GM18951 (cell line): Measurements from ENCODE around the gene PRSS57.

ENCODE experiments used
- POLR2A ChIP-seq: IDR thresholded peaks from 4 replicates; pipeline ENCODE4 v1.6.1; 2011; ENCODE audit warnings: mild to moderate bottlenecking; ENCODE audit not compliant: insufficient read length, insufficient read depth; ENCODE audit errors: extremely low read depth
- in situ Hi-C: fragments of 300-500 bp; cut with MboI; formaldehyde crosslinking; loops from one replicate; pipeline ENCODE4 v1.12.0; 2022; ENCODE audit warnings: low sequenced_read_pairs, mixed read lengths, inconsistent platforms; ENCODE audit not compliant: unreplicated experiment

The PRSS57 gene

GRCh38 chr19:731000-731399 lies 35.7 kb upstream of the PRSS57 start:
- no peak for TF ChIP-seq POLR2A
- in situ Hi-C loops: loop anchor here (25.0 kb wide), 1 partner anchor 144 kb away; the partner anchor contains the start of gene HCN2

GRCh38 chr19:729965-730668 lies 34.9 kb upstream of the PRSS57 start:
- no peak for TF ChIP-seq POLR2A
- in situ Hi-C loops: loop anchor here (5.0 to 25.0 kb wide), 2 partner anchors 63 to 143 kb away; partner anchors contain the start of gene HCN2

DNA sequence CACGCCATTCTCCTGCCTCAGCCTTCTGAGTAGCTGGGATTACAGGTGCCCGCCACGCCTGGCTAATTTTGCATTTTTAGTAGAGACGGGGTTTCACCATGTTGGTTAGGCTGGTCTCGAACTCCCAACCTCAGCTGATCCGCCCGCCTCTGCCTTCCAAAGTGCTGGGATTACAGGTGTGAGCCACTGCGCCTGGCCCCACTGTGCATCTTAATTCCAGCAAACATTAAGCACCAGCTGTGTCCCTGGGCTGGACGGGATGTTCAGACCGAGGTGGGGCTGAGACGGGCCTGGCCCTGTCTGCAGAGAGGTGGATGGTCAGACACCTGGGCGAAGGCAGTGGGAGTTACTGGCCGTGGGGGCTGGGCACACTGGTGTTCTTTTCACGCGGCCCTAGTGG lies 34.3 kb upstream of the PRSS57 start:
- in situ Hi-C loops: loop anchor here (5.0 to 25.0 kb wide), 2 partner anchors 62 to 142 kb away; partner anchors contain the start of gene HCN2

DNA sequence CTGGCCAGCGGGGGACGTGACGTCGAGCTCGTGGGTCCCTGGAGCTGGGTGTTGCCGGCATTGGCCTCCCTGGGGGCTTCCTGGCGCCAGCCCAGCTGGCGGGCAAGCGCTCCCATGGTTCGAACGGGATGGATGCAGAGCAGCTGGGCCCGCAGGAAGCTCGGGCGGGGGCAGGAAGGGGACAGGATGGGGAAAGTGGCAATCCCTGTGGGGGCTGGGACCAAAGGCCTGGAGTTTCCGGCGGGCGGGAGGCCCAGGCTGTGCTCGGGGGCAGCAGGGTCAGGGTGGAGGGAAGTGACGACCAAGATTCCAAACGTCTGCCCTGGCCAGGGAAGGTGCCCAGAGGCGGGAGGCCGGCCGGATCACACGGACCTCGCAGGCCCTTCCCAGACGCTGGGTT lies 32.8 kb upstream of the PRSS57 start:
- TF ChIP-seq POLR2A: no peak
- in situ Hi-C loops: loop anchor here (5.0 to 25.0 kb wide), 2 partner anchors 61 to 141 kb away; partner anchors contain the start of gene HCN2

DNA sequence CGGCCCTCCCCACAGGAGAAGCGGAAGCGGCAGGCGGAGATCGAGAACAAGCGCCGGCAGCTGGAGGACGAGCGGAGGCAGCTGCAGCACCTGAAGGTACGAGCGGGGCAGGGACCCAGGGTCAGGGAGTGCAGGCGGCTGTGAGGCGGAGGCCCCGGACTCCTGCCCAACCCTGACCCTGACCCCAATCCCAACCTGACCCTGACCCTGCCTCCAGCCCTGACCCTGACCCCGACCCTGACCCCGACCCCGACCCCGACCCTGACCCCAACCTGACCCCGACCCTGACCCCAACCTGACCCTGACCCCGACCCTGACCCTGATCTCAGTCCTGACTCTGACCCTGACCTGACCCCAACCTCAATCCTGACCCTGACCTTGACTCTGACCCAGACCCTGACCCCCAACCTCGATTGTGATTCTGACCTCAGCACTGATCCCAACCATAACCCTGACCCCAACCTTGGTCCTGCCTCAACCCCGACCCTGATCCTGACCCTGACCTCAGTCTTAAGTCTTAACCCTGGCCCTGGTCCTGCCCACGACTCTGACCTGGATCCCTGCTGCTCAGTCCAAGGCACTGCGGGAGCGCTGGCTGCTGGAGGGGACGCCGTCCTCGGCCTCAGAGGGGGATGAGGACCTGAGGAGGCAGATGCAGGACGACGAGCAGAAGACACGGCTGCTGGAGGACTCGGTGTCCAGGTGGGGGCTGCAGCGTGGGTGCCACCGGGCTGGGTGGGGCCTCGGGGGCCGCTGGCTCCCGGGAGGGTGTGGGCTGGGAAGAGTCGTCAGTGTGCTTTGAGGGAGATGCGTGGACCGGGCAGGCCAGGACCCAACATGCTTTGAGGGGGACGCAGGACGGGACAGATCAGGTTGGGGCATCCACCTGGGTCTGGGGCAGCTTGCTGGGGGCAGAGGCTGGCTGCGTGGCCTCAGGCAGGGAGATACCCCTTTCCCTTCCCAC lies 32.0 kb upstream of the PRSS57 start:
- in situ Hi-C loops: loop anchor here (5.0 to 25.0 kb wide), 2 partner anchors 60 to 140 kb away; partner anchors contain the start of gene HCN2
- TF ChIP-seq POLR2A: no peak

- in situ Hi-C loops: loop anchor here (5.0 to 25.0 kb wide), 2 partner anchors 58 to 138 kb away; partner anchors contain the start of gene HCN2
- TF ChIP-seq POLR2A: no peak
Observed at GRCh38 chr19:725461-726089, 30.3 kb upstream of the PRSS57 start.

DNA sequence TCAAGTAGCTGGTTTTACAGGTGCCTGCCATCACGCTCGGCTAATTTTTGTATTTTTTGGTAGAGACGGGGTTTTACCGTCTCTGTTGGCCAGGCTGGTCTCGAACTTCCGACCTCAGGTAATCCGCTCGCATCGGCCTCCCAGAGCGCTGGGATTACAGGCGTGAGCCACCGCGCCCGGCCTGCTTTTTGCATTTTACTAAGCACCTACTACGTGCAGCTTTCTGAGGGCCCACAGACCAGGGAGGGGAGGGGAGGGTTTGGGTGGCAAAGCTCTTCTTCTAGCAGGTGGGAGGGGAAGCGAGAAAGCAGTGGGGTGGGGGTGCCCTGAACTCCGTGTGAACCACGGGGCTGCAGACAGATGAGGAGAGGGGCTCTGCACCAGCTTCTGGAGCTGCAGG lies 28.5 kb upstream of the PRSS57 start:
- in situ Hi-C loops: no loop called here

DNA sequence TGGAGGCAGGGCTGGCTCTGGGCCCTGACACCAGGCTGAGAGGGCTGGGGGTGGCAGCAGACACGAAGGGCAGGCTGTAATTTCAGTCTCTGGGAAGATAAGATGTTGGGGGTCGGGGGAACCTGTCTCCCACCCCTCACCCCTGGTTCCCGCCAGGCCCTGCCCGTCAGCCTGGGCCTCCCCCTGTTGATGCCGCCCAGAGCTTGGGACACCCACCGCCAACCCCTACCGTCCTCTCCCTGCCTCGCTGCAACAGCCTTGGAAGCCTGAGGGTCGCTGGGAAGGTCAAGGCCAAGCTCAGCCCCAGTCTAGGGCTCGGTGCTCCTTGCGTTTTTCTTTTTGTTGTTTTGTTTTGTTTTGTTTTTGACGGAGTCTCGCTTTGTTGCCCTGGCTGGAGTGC lies 28.0 kb upstream of the PRSS57 start:
- in situ Hi-C loops: no loop called here
- TF ChIP-seq POLR2A: no peak

More for the DNA sequence above, 28.5 kb upstream of the PRSS57 start:
- no peak for TF ChIP-seq POLR2A

DNA sequence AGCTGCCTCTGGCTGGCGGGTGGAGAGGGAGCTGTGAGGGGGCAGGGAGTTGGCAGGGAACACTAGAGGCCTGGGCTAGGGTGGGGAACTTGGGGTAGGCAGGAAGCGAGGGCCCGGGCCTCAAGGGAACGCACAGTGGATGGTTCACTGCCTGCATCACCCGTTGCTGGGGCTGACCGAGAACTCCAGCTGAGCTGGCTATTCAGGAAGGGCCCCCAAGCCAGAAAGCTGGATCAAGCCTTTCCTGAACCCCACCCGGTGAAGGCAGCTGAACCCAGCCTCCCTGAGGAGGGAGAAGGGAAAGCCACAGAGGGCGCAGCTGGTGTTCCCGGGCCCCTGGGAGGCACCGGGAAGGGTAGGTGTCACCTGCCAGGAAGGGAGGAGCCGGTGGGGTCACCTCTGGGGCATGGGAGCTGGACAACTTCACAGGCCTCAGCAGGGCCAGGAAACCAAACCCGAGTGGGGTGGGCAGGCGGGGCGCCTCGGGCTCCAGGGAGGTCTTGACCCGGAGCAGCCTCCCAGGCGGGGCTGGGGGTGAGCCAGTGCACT lies 27.4 kb upstream of the PRSS57 start:
- TF ChIP-seq POLR2A: no peak
- in situ Hi-C loops: no loop called here

DNA sequence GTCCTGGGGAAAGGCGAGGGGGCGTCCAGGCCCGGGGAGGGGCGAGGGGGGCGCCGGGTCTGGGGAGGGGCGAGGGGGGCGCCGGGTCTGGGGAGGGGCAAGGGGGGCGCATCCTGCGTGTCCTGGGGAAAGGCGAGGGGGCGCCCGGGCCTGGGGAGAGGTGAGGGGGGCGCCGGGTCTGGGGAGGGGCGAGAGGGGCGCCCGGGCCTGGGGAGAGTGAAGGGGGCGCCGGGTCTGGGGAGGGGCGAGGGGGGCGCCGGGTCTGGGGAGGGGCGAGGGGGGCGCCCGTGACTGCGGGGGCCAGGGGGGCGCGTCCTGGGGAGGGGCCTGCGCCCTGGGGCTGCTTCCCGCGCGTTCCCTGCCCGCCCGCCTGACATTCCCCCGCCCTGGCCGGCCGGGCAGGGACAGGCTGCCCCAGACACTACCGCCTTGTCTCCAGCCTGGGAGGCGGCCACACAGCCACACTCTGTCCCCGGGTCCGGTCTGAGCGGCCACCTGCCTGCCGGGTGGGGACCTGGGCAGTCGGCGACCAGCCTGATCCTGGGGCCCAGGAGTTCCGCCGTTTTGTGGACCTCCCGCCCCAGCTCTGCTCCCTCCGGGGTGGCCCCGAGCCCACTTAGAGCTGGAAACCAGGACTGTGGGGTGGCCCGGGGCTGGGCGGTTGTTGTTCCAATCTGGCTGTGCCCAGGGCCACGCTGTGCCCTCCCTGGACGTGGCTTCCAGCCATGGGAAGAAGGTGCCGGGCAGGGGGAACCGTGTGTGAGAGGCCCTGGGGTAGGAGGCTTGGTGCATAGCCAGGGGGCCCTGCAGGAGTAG lies 25.3 kb upstream of the PRSS57 start:
- in situ Hi-C loops: no loop called here
- TF ChIP-seq POLR2A: no peak

DNA sequence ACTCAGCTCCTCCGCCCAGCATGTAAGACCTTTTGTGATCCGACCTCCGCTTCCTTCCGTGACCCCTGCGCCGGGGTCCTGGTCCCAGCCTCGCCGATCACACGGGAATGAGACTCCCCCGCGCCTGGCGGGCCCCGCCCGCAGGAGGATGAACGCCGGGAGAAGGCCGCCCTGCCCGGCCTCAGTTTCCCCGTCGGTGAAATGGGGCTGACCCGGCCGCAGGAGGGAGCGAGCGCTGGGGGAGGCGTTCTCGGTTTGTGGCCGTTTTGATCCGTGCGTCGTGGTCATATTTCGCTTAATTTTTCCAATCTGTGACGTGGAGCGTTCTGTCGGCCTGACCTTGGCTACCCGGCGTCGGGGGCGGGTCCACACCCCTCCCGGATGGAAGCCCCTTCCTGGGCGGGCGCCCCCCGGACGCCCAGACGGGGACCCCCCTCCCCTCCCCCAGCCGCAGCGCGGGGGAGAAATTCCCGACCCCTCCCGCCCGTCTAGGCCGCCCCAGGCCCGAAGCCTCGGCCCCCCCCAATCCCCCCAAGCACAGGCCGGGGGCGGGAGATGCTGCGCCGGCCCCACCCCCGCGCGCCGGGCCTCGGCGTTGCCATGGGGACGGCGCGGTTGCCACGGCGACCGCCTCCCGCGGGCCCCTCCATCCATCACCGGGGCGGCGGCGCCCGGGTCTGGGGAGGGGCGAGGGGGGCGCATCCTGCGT lies 24.5 kb upstream of the PRSS57 start:
- in situ Hi-C loops: no loop called here
- no peak for TF ChIP-seq POLR2A
